ENCODE measurements around the gene PCCB. TPM values are rescaled to one million over a fixed set of nuclear protein-coding genes. Genes with fewer than 3 reads are reported as not detected.

Gene PCCB
- total RNA-seq, 1 experiment from 2014 or later: 53.5 TPM

GRCh38 chr3:136249091-136249490 is 1.0 kb upstream of the PCCB start:
- POLR2A ChIA-PET (ENCODE audit: unreplicated experiment): no interaction called here
- Histone ChIP-seq H3F3A (ENCODE audit: low read length, unreplicated experiment) (no peaks in the 10 kb centered on the region), H3K4me2 (ENCODE audit: low read length) (no peak overlapping the region), H3K9me2 (replicated peaks; ENCODE audit: low read length) (no peaks in the 10 kb centered on the region), H4K20me1 (ENCODE audit: low read length) (no peaks in the 10 kb centered on the region), H3K79me2 (ENCODE audit: low read length) (peaks cover 26% of the 10 kb centered on the region), H3K4me1 (ENCODE audit: insufficient read depth, low read length) (peaks cover 13% of the 10 kb centered on the region), H3K27ac (ENCODE audit: low read length) (no peak overlapping the region), H3K4me3 (ENCODE audit: low read length) (no peak overlapping the region), H3K9ac (ENCODE audit: low read length) (no peak overlapping the region), H2AFZ (ENCODE audit: low read length) (no peak overlapping the region), H3K36me3 (ENCODE audit: low read depth, low read length) (no peaks in the 10 kb centered on the region), H3K9me3 (ENCODE audit: low read length) (no peaks in the 10 kb centered on the region), H3K27me3 (ENCODE audit: low read length) (no peaks in the 10 kb centered on the region)
- intact Hi-C loops (cut with micrococcal nuclease): no loop called here
- BruUV-seq (replicated peaks): no TSS peak
- no peak for ATAC-seq
- TF ChIP-seq EZH2phosphoT487 (IDR thresholded peaks at IDR 0.05; ENCODE audit: borderline replicate concordance, low read length): no peak
- no peak for TF ChIP-seq EZH2 (IDR thresholded peaks at IDR 0.05; ENCODE audit: low read length, unreplicated experiment)
- no peak for TF ChIP-seq CTCF (conservative IDR thresholded peaks at IDR 0.05; ENCODE audit: low read depth, low read length)
- CTCF ChIA-PET: no interaction called here
- DNase-seq: no peak

GRCh38 chr3:136249593-136249992 is 547 bp upstream of the PCCB start:
- Histone ChIP-seq H3K9me3 (ENCODE audit: low read length) (no peaks in the 10 kb centered on the region), H3K36me3 (ENCODE audit: low read depth, low read length) (no peaks in the 10 kb centered on the region), H4K20me1 (ENCODE audit: low read length) (no peaks in the 10 kb centered on the region), H3K27ac (ENCODE audit: low read length) (no peak overlapping the region), H3K4me3 (ENCODE audit: low read length) (peak overlapping the region; percentile 66), H2AFZ (ENCODE audit: low read length) (peak overlapping the region; percentile 96), H3K9ac (ENCODE audit: low read length) (peak overlapping the region; percentile 87; the same call in 1 of the 2 replicates), H3K27me3 (ENCODE audit: low read length) (no peaks in the 10 kb centered on the region), H3K9me2 (replicated peaks; ENCODE audit: low read length) (no peaks in the 10 kb centered on the region), H3F3A (ENCODE audit: low read length, unreplicated experiment) (no peaks in the 10 kb centered on the region), H3K4me1 (ENCODE audit: insufficient read depth, low read length) (peaks cover 13% of the 10 kb centered on the region), H3K79me2 (ENCODE audit: low read length) (peaks cover 26% of the 10 kb centered on the region), H3K4me2 (ENCODE audit: low read length) (peak overlapping the region; percentile 77)
- no peak for TF ChIP-seq CTCF (conservative IDR thresholded peaks at IDR 0.05; ENCODE audit: low read depth, low read length)
- no peak for TF ChIP-seq EZH2 (IDR thresholded peaks at IDR 0.05; ENCODE audit: low read length, unreplicated experiment)
- no peak for TF ChIP-seq EZH2phosphoT487 (IDR thresholded peaks at IDR 0.05; ENCODE audit: borderline replicate concordance, low read length)
- DNase-seq: no peak
- no peak for ATAC-seq
- no TSS peak for BruUV-seq (replicated peaks)
- CTCF ChIA-PET: no interaction called here
- POLR2A ChIA-PET (ENCODE audit: unreplicated experiment): no interaction called here
- intact Hi-C loops (cut with micrococcal nuclease): no loop called here

GRCh38 chr3:136250903-136251460 is 842 bp downstream of the PCCB start:
- Histone ChIP-seq H3K27ac (ENCODE audit: low read length) (peak overlapping the region; percentile 81), H3K9me3 (ENCODE audit: low read length) (no peaks in the 10 kb centered on the region), H3K4me3 (ENCODE audit: low read length) (peak overlapping the region; percentile 66), H3F3A (ENCODE audit: low read length, unreplicated experiment) (no peaks in the 10 kb centered on the region), H4K20me1 (ENCODE audit: low read length) (no peaks in the 10 kb centered on the region), H3K9ac (ENCODE audit: low read length) (peak overlapping the region; percentile 87), H3K4me2 (ENCODE audit: low read length) (peak overlapping the region; percentile 77), H3K27me3 (ENCODE audit: low read length) (no peaks in the 10 kb centered on the region), H3K4me1 (ENCODE audit: insufficient read depth, low read length) (peaks cover 13% of the 10 kb centered on the region), H3K9me2 (replicated peaks; ENCODE audit: low read length) (no peaks in the 10 kb centered on the region), H2AFZ (ENCODE audit: low read length) (peak overlapping the region; percentile 96), H3K79me2 (ENCODE audit: low read length) (peaks cover 26% of the 10 kb centered on the region), H3K36me3 (ENCODE audit: low read depth, low read length) (no peaks in the 10 kb centered on the region)
- TSS peak; percentile 72 for BruUV-seq (replicated peaks)
- peak; percentile 11; the same call in 1 of the 2 replicates for TF ChIP-seq CTCF (conservative IDR thresholded peaks at IDR 0.05; ENCODE audit: low read depth, low read length)
- TF ChIP-seq EZH2 (IDR thresholded peaks at IDR 0.05; ENCODE audit: low read length, unreplicated experiment): no peak
- TF ChIP-seq EZH2phosphoT487 (IDR thresholded peaks at IDR 0.05; ENCODE audit: borderline replicate concordance, low read length): no peak
- intact Hi-C loops (cut with micrococcal nuclease): loop anchor here (1.0 to 2.0 kb wide), 3 partner anchors 16 to 173 kb away; partner anchors contain the start of gene MSL2
- ChIA-PET CTCF (interaction anchor here (0.5 to 0.6 kb wide), 2 partner anchors 55 to 206 kb away, joined by 3 to 5 read pairs; no protein-coding TSS in a partner anchor), POLR2A (ENCODE audit: unreplicated experiment) (interaction anchor here (0.6 kb wide), 1 partner anchor 104 kb away, joined by 3 read pairs; no protein-coding TSS in a partner anchor)
- ATAC-seq: peak; percentile 4; the same call in 1 of the 2 replicates
- DNase-seq: peak; percentile 9
